Stimulated activated CD4-positive, alpha-beta T cell treated with anti-CD3 and anti-CD28 coated beads, Interleukin-4, amount 100 ng/mL, for 4 hours (primary cell): ENCODE data around the gene NGEF.

Experiments used
- DNase-seq, 2 experiments: peaks; one replicate each; pipeline ENCODE4 v3.0.0-alpha.2; 2020

NGEF gene

GRCh38 chr2:232894251-232894650 is 118.8 kb downstream of the NGEF start:
- DNase-seq, result no peak

GRCh38 chr2:232893834-232894233 is 119.2 kb downstream of the NGEF start:
- DNase-seq, result no peak

- no peak for DNase-seq
Measured at GRCh38 chr2:232892843-232893242, 120.2 kb downstream of the NGEF start.

GRCh38 chr2:232892221-232892620 is 120.8 kb downstream of the NGEF start:
- no peak for DNase-seq

GRCh38 chr2:232891621-232892071 is 121.4 kb downstream of the NGEF start:
- no peak for DNase-seq

- no peak for DNase-seq
Measured at GRCh38 chr2:232890896-232891601, 122.0 kb downstream of the NGEF start.

GRCh38 chr2:232890536-232890895 is 122.5 kb downstream of the NGEF start:
- DNase-seq, result no peak

GRCh38 chr2:232889876-232890401 is 123.1 kb downstream of the NGEF start:
- no peak for DNase-seq

- no peak for DNase-seq
Measured at GRCh38 chr2:232888839-232889529, 124.1 kb downstream of the NGEF start.

- no peak for DNase-seq
Measured at GRCh38 chr2:232888099-232888836, 124.8 kb downstream of the NGEF start.

GRCh38 chr2:232887171-232887850 is 125.7 kb downstream of the NGEF start:
- DNase-seq, result no peak

- no peak for DNase-seq
Measured at GRCh38 chr2:232886632-232887031, 126.4 kb downstream of the NGEF start.

- DNase-seq, result no peak
Measured at GRCh38 chr2:232886176-232886575, 126.9 kb downstream of the NGEF start.

- DNase-seq, result no peak
Measured at GRCh38 chr2:232885264-232885961, 127.6 kb downstream of the NGEF start.

- DNase-seq, result no peak
Measured at GRCh38 chr2:232884549-232885263, 128.3 kb downstream of the NGEF start.

GRCh38 chr2:232884001-232884421 is 129.0 kb downstream of the NGEF start:
- DNase-seq, result no peak

GRCh38 chr2:232883116-232883721 is 129.8 kb downstream of the NGEF start:
- no peak for DNase-seq

GRCh38 chr2:232882505-232883115 is 130.4 kb downstream of the NGEF start:
- no peak for DNase-seq

GRCh38 chr2:232882085-232882484 is 131.0 kb downstream of the NGEF start:
- no peak for DNase-seq

- DNase-seq, result no peak
Measured at GRCh38 chr2:232880764-232881351, 132.2 kb downstream of the NGEF start.
